ENCODE data around the gene SERPINA1.

The SERPINA1 gene

GRCh38 chr14:94397289-94398181 lies 9.1 kb upstream of the SERPINA1 start:
- DNase-seq, result no peak

GRCh38 chr14:94396628-94397225 lies 8.3 kb upstream of the SERPINA1 start:
- DNase-seq, result no peak

GRCh38 chr14:94395888-94396574 lies 7.6 kb upstream of the SERPINA1 start:
- DNase-seq, result peak; percentile 16

DNA sequence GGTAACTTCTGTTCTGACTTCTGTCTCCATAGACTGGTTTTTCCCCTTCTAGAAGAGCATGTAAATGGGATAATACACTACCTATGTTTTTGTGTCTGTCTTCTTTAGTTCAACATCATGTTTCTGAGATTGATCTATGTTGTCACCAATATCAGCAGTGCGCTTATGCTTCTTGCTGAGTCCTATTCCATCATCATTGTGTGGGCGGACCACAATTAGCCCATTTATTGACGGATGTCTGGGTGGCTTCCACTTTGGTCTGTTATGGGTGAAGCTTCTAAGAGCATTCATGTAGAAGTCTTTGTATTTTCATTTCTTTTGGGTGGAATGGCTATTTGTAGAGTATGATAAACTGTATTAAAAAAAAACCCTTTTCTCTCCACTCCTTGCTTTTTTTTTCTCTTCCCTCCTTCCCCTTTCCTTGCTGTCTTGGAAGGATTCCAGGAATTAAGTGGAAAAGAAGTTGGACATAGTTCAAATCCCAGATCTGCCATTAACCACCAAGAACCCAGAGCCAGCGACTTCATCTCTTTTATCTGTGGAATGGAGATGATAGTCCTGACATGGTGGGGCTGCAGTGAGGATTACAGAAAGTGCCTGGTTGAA lies 7.0 kb upstream of the SERPINA1 start:
- no peak for DNase-seq

DNA sequence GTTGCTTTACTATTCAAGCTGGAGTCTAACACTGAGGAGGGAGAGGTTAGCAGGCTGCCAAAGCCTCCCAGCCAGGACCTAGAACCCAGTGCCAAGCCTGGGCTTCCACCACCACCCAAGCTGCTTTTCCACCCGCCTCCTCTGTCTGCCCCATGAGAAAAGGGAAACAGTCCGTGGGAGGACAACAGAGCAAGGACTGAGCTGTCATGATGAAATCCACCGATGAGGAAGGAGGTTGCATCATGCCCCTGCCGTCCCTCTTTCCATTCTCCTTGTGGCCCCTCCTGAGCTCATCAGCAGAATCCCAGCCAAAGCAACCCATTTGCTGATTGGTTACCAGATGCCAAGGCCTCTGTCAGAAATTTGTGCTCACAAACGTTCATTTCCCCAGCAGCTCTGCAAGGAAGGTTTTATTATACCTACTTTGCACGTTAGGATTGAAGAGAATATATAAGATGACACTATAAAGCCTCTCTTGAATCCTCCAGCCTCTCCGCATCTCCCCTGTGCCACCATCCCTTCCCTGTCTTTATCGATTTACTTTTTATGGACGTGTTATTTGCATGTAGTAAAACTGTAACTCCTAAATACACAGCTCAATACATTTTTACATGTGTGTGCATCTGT lies 6.3 kb upstream of the SERPINA1 start:
- no peak for DNase-seq

- DNase-seq, result no peak
Observed at GRCh38 chr14:94394025-94394493, 5.7 kb upstream of the SERPINA1 start.

- DNase-seq, result no peak
Observed at GRCh38 chr14:94393474-94393873, 5.1 kb upstream of the SERPINA1 start.

GRCh38 chr14:94392510-94392935 lies 4.1 kb upstream of the SERPINA1 start:
- DNase-seq, result no peak

DNA sequence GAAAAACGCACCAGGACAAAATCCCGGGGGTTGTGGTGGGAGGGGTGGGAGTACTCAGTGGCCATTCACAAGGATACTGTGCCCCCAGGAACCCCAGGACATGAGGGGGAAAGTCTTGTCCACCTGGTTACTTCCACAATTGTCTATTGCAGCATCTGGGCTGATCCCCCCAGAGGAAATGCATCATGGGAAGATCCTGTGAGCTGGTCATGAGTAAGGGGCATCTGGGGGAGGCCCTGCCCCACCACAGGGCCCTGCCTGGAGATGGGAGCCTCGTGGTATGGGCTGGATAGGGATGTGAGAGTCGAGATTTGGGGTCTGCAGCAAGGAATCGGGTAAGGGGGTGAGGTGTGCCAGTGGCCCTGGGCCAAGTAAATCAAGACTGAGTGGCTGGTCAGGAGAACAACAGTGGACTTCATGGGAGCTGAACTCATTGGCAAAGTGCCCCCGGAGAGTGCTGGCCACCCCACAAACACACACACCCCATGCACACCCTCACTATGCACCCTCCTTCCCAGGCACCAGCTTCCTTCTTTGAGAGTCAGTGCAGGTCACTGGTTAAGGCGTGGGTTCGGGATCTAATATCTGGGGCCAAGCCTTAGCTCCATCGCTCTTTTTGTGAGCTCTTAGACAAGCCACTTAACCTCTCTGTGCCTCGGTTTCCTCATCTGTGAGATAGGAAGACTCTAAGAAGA lies 3.0 kb upstream of the SERPINA1 start:
- DNase-seq, result no peak

DNA sequence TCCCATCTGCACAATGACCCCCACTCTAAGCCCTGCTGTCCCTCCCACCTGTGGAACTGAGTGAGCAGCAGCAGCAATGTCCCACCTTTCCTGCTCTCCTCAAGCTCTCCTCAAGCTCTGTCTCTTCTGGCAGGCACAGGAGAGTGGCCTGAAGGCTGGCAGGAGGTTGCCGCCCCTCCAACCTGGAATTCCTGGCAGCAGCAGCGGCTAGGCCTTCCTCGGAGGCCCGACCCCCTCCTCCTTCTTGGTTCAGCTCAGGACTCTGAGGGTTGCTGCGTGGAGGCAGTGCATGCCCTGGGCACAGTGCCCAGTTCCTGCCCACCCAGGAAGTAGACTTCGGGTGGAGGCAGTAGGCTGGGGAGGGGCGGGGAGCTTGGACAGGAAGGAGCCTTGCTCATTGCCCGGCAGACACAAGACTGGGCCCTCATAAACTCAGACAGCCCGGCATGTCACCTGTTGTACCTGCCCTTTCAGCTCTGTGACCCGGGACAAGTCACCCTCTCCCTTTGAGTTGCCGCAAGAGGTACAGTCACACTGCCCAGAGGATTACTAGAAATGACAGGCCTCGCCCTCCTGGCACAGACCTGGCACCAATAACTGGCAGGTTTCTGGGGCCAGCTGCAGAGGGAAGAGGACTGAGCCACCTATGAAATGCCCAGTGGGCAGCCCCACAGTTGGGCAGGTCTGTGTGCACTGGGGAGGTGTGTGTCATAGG lies 2.1 kb upstream of the SERPINA1 start:
- DNase-seq, result peak; percentile 38

GRCh38 chr14:94389731-94390371 lies 1.4 kb upstream of the SERPINA1 start:
- no peak for DNase-seq

GRCh38 chr14:94389104-94389469 lies 685 bp upstream of the SERPINA1 start:
- no peak for DNase-seq

- no peak for DNase-seq
Observed at GRCh38 chr14:94388027-94388383, 397 bp downstream of the SERPINA1 start.

DNA sequence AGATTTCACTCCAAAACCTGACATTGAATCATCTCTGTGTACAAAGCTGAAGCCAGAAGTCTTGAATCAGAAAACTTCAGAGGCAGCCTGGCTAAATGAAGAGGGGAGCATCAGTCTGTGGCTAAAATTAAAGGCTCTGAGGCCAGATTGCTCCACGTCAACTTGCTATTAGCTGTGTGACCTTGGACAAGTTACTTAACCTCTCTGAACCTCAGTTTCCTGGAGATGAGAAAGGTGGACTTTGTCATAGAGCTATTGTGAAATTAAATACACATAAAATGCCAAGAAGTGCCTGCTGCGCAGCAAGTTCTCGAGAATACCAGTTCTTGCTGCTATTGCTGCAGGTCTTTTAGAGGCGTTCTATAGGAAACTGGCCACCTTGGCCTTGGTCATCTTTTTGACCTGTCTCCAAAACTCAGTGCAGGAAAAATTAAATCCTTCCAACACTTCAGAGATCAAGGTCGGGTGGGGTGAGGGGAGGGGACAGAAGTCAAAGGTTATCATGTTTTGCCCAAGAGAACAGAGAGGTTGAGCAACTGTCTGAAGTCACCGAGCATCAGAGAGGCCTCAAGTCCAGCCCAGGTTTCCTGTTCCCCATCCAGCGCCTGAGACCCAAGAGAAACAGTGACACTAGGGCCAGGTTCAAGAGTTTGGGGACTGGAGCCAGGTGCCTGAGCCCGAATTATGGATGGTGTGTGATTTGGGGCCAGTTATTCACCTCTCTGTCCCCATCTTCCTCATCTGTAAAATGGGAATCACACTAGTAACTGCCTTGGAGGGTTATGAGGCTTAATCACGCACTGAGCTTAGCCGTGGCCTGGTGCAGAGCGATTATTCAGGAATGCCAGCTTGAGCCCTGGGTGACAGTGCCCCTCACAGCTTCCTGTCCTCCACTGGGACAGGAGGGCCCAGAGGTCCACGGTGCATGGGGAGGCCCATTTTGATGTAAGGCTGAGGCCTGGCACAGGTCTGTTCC lies 1.1 kb downstream of the SERPINA1 start:
- no peak for DNase-seq

DNA sequence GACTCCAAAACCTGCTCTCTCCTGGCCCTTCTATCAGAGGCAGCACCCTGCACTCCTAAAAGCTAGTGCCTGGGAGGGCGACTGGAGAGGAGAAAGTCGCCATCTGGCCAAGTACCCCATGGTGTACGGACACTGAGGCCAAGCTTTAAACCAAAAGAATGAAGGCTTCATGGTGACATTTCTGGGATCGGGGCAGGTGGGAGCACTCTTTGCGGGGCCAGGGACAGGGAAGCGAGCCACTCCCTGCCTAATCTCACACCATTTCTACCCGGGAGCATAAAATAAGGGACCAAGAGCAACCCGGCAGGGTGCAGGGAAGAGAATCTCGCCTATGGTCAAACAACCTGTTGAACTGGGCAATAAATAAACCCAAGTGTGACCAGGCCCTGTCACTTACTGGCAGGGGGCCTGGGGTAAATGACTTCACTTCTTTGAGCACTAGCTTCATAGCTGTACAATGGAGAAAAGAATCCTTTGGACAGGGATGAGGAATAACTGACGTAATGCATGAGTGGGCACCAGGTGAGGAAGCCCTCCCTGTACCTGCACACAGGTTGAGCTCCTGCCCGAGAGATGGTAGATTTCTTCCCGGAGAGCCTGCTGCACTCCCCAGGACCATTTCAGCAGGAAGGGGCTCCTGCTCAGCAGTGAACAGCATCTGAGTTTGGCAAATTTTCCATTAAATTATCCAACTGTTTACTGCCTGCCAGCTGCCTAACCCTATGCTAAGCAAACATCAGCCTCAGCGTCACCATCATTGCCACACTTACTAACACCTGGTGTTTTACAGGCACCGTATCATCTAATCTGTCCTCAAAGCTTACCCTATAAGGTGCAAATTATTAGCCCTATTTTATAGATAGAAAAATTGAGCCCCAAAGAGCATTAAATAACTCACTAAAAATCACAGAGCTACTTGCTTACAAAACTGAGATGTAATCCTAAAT lies 2.0 kb downstream of the SERPINA1 start:
- no peak for DNase-seq

DNA sequence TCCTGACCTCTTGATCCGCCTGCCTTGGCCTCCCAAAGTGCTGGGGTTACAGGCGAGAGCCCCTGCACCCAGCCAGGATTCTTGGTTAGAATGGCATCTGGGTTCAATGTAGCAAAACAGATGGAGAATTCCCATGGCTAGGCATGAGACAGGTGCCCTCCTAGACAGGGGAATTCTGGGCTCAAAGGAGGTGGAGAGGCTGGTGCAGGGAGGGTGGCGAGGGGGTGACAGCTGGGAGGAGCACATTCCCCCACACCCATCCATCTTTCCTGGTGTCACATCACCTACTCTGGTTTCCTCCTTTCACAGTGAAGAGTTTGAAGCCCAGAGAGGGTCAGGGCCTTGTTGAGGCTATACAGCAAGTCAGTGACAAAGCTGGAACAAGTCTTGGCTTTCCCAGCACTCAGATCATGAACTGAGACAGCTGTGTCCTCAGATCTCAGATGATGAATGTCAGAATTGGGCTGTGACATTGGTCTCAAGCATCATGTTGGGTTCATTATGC lies 2.8 kb downstream of the SERPINA1 start:
- DNase-seq, result no peak

DNA sequence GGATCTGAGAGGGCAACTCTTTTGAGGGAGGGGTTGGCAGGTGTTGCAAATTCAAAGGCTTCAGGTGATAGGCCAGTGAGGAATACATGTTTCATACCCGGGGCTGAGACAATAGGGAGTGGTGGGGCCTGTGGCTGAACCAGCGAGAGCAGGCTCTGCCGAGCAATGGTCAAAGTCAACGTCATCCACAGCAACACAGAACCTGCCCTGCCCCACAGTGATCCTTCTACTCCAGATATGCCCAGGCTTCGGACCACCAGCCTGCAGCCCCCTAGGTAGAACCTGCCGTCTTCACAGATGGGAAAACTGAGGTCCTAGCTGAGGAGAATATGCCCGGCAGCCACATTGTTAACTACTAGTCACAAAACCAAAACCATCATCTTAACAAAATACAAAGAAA lies 4.1 kb downstream of the SERPINA1 start:
- DNase-seq, result no peak

DNA sequence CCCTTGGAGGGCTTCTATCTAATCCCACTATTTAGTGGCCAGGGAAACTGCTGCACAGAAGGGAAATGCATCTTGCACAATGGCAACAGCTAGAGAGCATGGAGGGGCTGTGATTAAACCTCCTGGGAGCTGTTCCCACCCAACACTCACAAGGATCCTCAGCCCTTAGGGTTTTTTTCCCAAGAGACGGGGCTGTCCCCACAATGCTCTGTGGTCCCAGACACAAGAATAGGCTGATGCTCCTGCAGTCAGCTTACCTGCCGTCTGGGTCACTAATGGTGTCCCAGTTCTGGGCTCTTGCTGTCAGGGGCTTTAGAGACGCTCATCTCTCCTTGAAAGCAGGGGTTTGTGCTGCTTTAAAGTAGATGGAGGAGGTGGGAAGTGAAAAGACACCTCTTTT lies 4.6 kb downstream of the SERPINA1 start:
- no peak for DNase-seq

All from NCI-H2029 (cell line).